Fibroblast of lung (primary cell): ENCODE data around the gene JADE2. TPM values are rescaled to one million over a fixed set of nuclear protein-coding genes. Genes with fewer than 3 reads are reported as not detected.
"Not testable (repeated sequence)": the region's sequence is repeated elsewhere in the genome, so short reads cannot be mapped to it uniquely, and the experiment has no call there.

Experiments used
- DNase-seq, 2 donors: peaks; one replicate each; pipeline versions ENCODE4 v3.0.0 to v3.0.0-alpha.2; 2010; ENCODE audit warnings: low read depth in 2 of 2
- H2AFZ ChIP-seq: 2 replicates; pipeline ENCODE4 v1.5.1; 2012; ENCODE audit warnings: low read length, control low read depth, inconsistent platforms
- H3K27ac ChIP-seq: 2 replicates; pipeline ENCODE4 v1.5.1; 2011; ENCODE audit warnings: low read length, control low read depth; ENCODE audit not compliant: insufficient read depth
- H3K27me3 ChIP-seq: 2 replicates; pipeline ENCODE4 v1.5.1; 2011; ENCODE audit warnings: mild to moderate bottlenecking, low read length; ENCODE audit not compliant: control insufficient read depth, insufficient read depth
- H3K36me3 ChIP-seq: 2 replicates; pipeline ENCODE4 v1.5.1; 2011; ENCODE audit warnings: low read length; ENCODE audit not compliant: control insufficient read depth, insufficient read depth
- H3K4me1 ChIP-seq: 2 replicates; pipeline ENCODE4 v1.5.1; 2011; ENCODE audit warnings: low read length; ENCODE audit not compliant: control insufficient read depth, insufficient read depth; ENCODE audit errors: extremely low read depth
- H3K4me2 ChIP-seq: 2 replicates; pipeline ENCODE4 v1.5.1; 2011; ENCODE audit warnings: low read length, control low read depth; ENCODE audit not compliant: insufficient read depth; ENCODE audit errors: extremely low read depth
- H3K4me3 ChIP-seq, 4 experiments: fragments of 200-600 bp in 1 of 4; sonication (generic) in 1 of 4; replicated peaks in 1 of 4; 2 replicates each; pipeline ENCODE4 v1.5.1; 2011 to 2016; ENCODE audit warnings: low read length in 4 of 4, low read depth in 3 of 4, mild to moderate bottlenecking in 3 of 4, control low read depth in 2 of 4, inconsistent platforms in 1 of 4, mixed read lengths in 1 of 4; ENCODE audit not compliant: insufficient read depth in 1 of 4; ENCODE audit errors: control extremely low read depth in 1 of 4
- H3K79me2 ChIP-seq: 2 replicates; pipeline ENCODE4 v1.5.1; 2012; ENCODE audit warnings: mild to moderate bottlenecking, low read length, inconsistent platforms; ENCODE audit not compliant: control insufficient read depth, insufficient read depth
- H3K9ac ChIP-seq: 2 replicates; pipeline ENCODE4 v1.5.1; 2011; ENCODE audit warnings: mild to moderate bottlenecking, low read length, control low read depth; ENCODE audit not compliant: insufficient read depth
- H3K9me3 ChIP-seq: 2 replicates; pipeline ENCODE4 v1.5.1; 2012; ENCODE audit warnings: low read depth, low read length; ENCODE audit not compliant: control insufficient read depth, insufficient read depth
- H4K20me1 ChIP-seq: 2 replicates; pipeline ENCODE4 v1.5.1; 2011; ENCODE audit warnings: low read length; ENCODE audit not compliant: control insufficient read depth, insufficient read depth; ENCODE audit errors: extremely low read depth
- CTCF ChIP-seq, 2 donors: IDR thresholded peaks in 1 of 2; conservative IDR thresholded peaks in 1 of 2; 1 replicate in 1 of 2; 2 replicates in 1 of 2; pipeline ENCODE4 v1.5.1; 2011 to 2012; ENCODE audit warnings: low read length in 2 of 2, control low read depth in 1 of 2, inconsistent platforms in 1 of 2, low read depth in 1 of 2, mild to moderate bottlenecking in 1 of 2
- EZH2 ChIP-seq: IDR thresholded peaks from 2 replicates; pipeline ENCODE4 v1.5.1; 2012; ENCODE audit warnings: low read length, control low read depth, mild to moderate bottlenecking; ENCODE audit errors: missing control alignments
- polyA plus RNA-seq, 2 donors: library from polyadenylated mRNA; depleted of rRNA in 1 of 2; stranded (reverse) in 1 of 2; unstranded in 1 of 2; fragments of >200 nt; gene quantifications; 2 replicates each; pipeline ENCODE4 v1.2.1, GENCODE V29; 2011 to 2012; ENCODE audit warnings: missing spikeins in 1 of 2
- total RNA-seq: library from RNA; depleted of rRNA; stranded (reverse); fragments of >200 nt; gene quantifications from 2 replicates; pipeline ENCODE4 v1.2.1, GENCODE V29; 2014

Gene JADE2
- total and polyA plus RNA-seq, 2 donors (not counting 1 experiment from before 2014, with no cell fraction given): 10.0 to 45.9 TPM

DNA sequence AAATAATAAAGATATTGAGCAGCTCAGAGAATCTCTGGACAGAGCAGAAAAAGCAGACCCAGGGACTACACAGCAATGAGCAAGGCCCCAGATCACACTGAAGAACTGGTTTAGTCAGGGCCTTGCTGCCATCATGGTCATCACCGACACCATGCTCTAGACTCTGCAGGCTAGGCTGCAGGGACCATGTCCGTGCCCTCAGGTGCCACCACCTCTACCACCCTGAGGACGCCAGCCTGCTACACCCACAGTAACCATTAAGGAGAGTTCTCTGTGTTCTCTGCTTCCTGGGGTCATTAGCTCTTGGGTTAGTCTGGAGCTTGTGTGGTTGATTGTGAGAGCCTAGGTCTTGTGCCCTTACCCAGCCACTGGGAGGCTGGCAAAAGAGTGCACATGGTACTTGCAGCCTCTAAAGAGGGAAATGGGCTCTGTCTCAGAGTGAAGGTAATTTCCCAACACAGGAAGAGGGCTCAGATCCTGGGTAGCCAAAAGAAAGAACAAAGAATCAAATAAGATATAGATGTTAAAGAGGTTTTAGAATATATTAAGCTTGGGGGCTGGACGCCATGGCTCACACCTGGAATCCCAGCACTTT is 31.9 kb upstream of the JADE2 start:
- Histone ChIP-seq H2AFZ (no peak overlapping the region), H3K4me3 (no peak overlapping the region), H3K9me3 (no peaks in the 10 kb centered on the region), H3K4me1 (no peaks in the 10 kb centered on the region), H3K9ac (no peak overlapping the region), H3K27me3 (no peaks in the 10 kb centered on the region), H3K27ac (no peak overlapping the region), H4K20me1 (no peaks in the 10 kb centered on the region), H3K79me2 (no peaks in the 10 kb centered on the region), H3K36me3 (no peaks in the 10 kb centered on the region), H3K4me2 (no peak overlapping the region)
- TF ChIP-seq CTCF (conservative IDR thresholded peaks at IDR 0.05 in 1 of 2, IDR thresholded peaks at IDR 0.05 in 1 of 2; ENCODE audit: low read depth in 1 of 2, low read length in 2 of 2) (no peak), EZH2 (no peak)
- no peak for DNase-seq

DNA sequence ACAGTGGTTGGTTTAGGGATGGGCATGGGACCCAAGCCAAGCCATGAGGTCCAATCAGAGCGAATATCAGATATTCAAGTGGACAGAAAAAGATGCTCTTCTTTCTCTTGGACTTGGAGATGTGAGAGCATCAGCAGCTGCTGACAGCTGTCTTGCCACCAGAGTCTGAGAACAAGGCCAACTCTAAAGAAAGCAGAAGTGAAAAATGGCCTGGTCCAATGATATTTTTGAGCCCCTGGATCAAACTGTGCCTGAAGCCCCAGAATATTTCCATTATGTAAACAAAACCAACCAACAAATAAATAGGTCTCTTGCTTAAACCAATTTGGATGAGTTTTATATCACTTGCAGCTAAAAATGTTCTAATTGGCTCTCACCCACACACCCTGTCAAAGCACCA is 30.7 kb upstream of the JADE2 start:
- no peak overlapping the region for H3K4me2 ChIP-seq
- no peak overlapping the region for H3K4me3 ChIP-seq
- no peak overlapping the region for H3K9ac ChIP-seq
- no peaks in the 10 kb centered on the region for H3K79me2 ChIP-seq
- H3K27me3 ChIP-seq: no peaks in the 10 kb centered on the region
- H3K4me1 ChIP-seq: no peaks in the 10 kb centered on the region
- H3K9me3 ChIP-seq: no peaks in the 10 kb centered on the region
- no peaks in the 10 kb centered on the region for H4K20me1 ChIP-seq
- H3K36me3 ChIP-seq: no peaks in the 10 kb centered on the region
- DNase-seq: no peak
- no peak overlapping the region for H3K27ac ChIP-seq
- TF ChIP-seq CTCF (conservative IDR thresholded peaks at IDR 0.05 in 1 of 2, IDR thresholded peaks at IDR 0.05 in 1 of 2; ENCODE audit: low read depth in 1 of 2, low read length in 2 of 2) (no peak), EZH2 (no peak)
- H2AFZ ChIP-seq: no peak overlapping the region

GRCh38 chr5:134499905-134500304 is 25.6 kb upstream of the JADE2 start:
- DNase-seq, H3K4me2 ChIP-seq, H3K4me3 ChIP-seq, H3K27ac ChIP-seq, H3K79me2 ChIP-seq, H2AFZ ChIP-seq, H3K36me3 ChIP-seq, H3K9me3 ChIP-seq, H4K20me1 ChIP-seq, H3K27me3 ChIP-seq, H3K9ac ChIP-seq: not testable (repeated sequence)
- peaks cover 15% of the 10 kb centered on the region for H3K4me1 ChIP-seq
